Ovary (tissue), 9 donors: ENCODE measurements around the gene SIDT1. TPM values are rescaled to one million over a fixed set of nuclear protein-coding genes. Genes with fewer than 3 reads are reported as not detected.

Source experiments
- DNase-seq, 5 donors: peaks; one replicate each; pipeline ENCODE4 v3.0.0-alpha.2; 2019 to 2020
- H3K27ac ChIP-seq, 2 donors: fragments of 200-600 bp; one replicate each; pipeline versions ENCODE4 v1.5.1 to v1.8.0; 2019 to 2022
- H3K27me3 ChIP-seq: fragments of 200-600 bp; one replicate; pipeline ENCODE4 v1.8.0; 2022
- H3K36me3 ChIP-seq: fragments of 200-600 bp; sonication (generic); one replicate; pipeline ENCODE4 v1.5.1; 2019
- H3K4me1 ChIP-seq: one replicate; pipeline ENCODE4 v1.8.1; 2013; ENCODE audit warnings: mild to moderate bottlenecking, moderate library complexity; ENCODE audit not compliant: insufficient read depth
- H3K4me3 ChIP-seq: fragments of 200-600 bp; sonication (generic); one replicate; pipeline ENCODE4 v1.5.1; 2017
- H3K9me3 ChIP-seq, 2 donors: fragments of 200-600 bp in 1 of 2; sonication (generic) in 1 of 2; one replicate each; pipeline versions ENCODE4 v1.5.1 to v1.8.1; 2013 to 2019; ENCODE audit warnings: mild to moderate bottlenecking in 1 of 2, moderate library complexity in 1 of 2
- CTCF ChIP-seq, 3 donors: fragments of 450-650 bp in 2 of 3; fragments of 200-600 bp in 1 of 3; IDR thresholded peaks; one replicate each; pipeline versions ENCODE4 v1.5.1 to v1.8.0; 2016 to 2022; ENCODE audit warnings: antibody characterized with exemption in 3 of 3, mild to moderate bottlenecking in 1 of 3
- EP300 ChIP-seq: sonication (generic); formaldehyde crosslinking; IDR thresholded peaks from one replicate; pipeline ENCODE4 v1.6.1; 2017; ENCODE audit warnings: antibody characterized with exemption
- POLR2A ChIP-seq: fragments of 450-650 bp; IDR thresholded peaks from one replicate; pipeline ENCODE4 v1.6.1; 2017; ENCODE audit warnings: antibody characterized with exemption, mild to moderate bottlenecking, moderate library complexity
- WGBS, 3 donors: extraction: QIAGEN DNeasy Blood & Tissue Kit in 1 of 3; methylation state at CpG; one replicate each; pipeline versions ENCODE4 v1.1.5 to v1.1.7; 2013 to 2017; 5-methylcytosine and 5-hydroxymethylcytosine counted together
- intact Hi-C, 4 donors: fragments of 100-400 bp; cut with DNase I; formaldehyde crosslinking; loops; one replicate each; pipeline versions ENCODE4 v1.11.0 to v1.15.1; 2022 to 2023
- polyA plus RNA-seq, 2 donors: library from polyadenylated mRNA; stranded (reverse); fragments of 200-250 nt in 1 of 2; fragments of 350-450 nt in 1 of 2; fragmentation: Illumina TruSeq in 1 of 2; extraction: RNeasy Lipid Tissue Mini Kit (QIAGEN cat#74804) in 1 of 2; gene quantifications; one replicate each; pipeline ENCODE4 v1.2.3, GENCODE V29; 2013 to 2014
- total RNA-seq, 7 donors: library from RNA; depleted of rRNA in 2 of 7; stranded (reverse); fragments of >200 nt in 2 of 7; fragmentation: NEBNext Ultra II Directional in 3 of 7; extraction: Animal tissue kit (Norgen Biotek cat#: 25700) in 3 of 7; gene quantifications; one replicate each; pipeline versions ENCODE4 v1.1.0 to v1.2.4, GENCODE V29; 2016 to 2023
- donor health status: DM: no; HTN: no; CAD: no; lungs with moderate emphysema.
- donor health status: DM: no; HTN: no; CAD: no.
- donor health status: Bipolar disorder and iron deficiency.
- donor health status: DM: yes; HTN: yes; CAD: no.
- donor health status: DM: no; HTN: no; CAD: no.
- donor health status: DM: yes; HTN: yes; CAD: no.

Gene SIDT1
- total and polyA plus RNA-seq, 9 donors = 0.34 to 12.3 (median 1.1) TPM

- Histone ChIP-seq H3K4me1 (no peaks in the 10 kb centered on the region), H3K4me3 (no peak overlapping the region), H3K36me3 (no peaks in the 10 kb centered on the region), H3K9me3 (no peaks in the 10 kb centered on the region), H3K27ac (no peak overlapping the region), H3K27me3 (no peaks in the 10 kb centered on the region)
- WGBS, 3 donors = 34 to 46% (median 41%) methylated on average over 6 of the region's 6 CpGs
- intact Hi-C loops = no loop called here
- no peak for TF ChIP-seq POLR2A
- TF ChIP-seq EP300 = no peak
- no peak for TF ChIP-seq CTCF (IDR thresholded peaks at IDR 0.05)
- no peak for DNase-seq
Measured at GRCh38 chr3:113649174-113649845, 117.0 kb downstream of the SIDT1 start.

GRCh38 chr3:113654310-113654709 is 122.0 kb downstream of the SIDT1 start:
- Histone ChIP-seq H3K4me1 (no peaks in the 10 kb centered on the region), H3K36me3 (no peaks in the 10 kb centered on the region), H3K27ac (no peak overlapping the region), H3K9me3 (no peaks in the 10 kb centered on the region), H3K27me3 (no peaks in the 10 kb centered on the region), H3K4me3 (no peak overlapping the region)
- TF ChIP-seq EP300 (no peak), POLR2A (no peak), CTCF (IDR thresholded peaks at IDR 0.05) (no peak)
- no peak for DNase-seq
- intact Hi-C loops = no loop called here
- 58 to 76% (median 70%) methylated on average over 1 of the region's 1 CpG for WGBS, 3 donors

GRCh38 chr3:113654851-113655250 is 122.5 kb downstream of the SIDT1 start:
- TF ChIP-seq CTCF (IDR thresholded peaks at IDR 0.05) (no peak), EP300 (no peak), POLR2A (no peak)
- H3K4me3 ChIP-seq = no peak overlapping the region
- H3K27ac ChIP-seq = no peak overlapping the region
- 89 to 90% (median 90%) methylated on average over 3 of the region's 3 CpGs for WGBS, 3 donors
- no peak for DNase-seq
- H3K36me3 ChIP-seq = no peaks in the 10 kb centered on the region
- H3K4me1 ChIP-seq = no peaks in the 10 kb centered on the region
- H3K9me3 ChIP-seq = no peaks in the 10 kb centered on the region
- no peaks in the 10 kb centered on the region for H3K27me3 ChIP-seq
- intact Hi-C loops = no loop called here

- 96 to 99% (median 96%) methylated on average over 3 of the region's 3 CpGs for WGBS, 3 donors
- Histone ChIP-seq H3K4me1 (no peaks in the 10 kb centered on the region), H3K36me3 (no peaks in the 10 kb centered on the region), H3K9me3 (no peaks in the 10 kb centered on the region), H3K4me3 (no peak overlapping the region), H3K27ac (no peak overlapping the region), H3K27me3 (no peaks in the 10 kb centered on the region)
- no peak for TF ChIP-seq EP300
- TF ChIP-seq CTCF (IDR thresholded peaks at IDR 0.05) = no peak
- TF ChIP-seq POLR2A = no peak
- intact Hi-C loops = no loop called here
- DNase-seq = no peak
Measured at GRCh38 chr3:113658107-113658506, 125.8 kb downstream of the SIDT1 start.
